Stimulated activated CD8-positive, alpha-beta memory T cell treated with anti-CD3 and anti-CD28 coated beads, Interleukin-4, amount 100 ng/mL, for 48 hours (primary cell): ENCODE measurements around the gene PAM.
"Not testable (repeated sequence)": the region's sequence is repeated elsewhere in the genome, so short reads cannot be mapped to it uniquely, and the experiment has no call there.

ENCODE experiments used
- DNase-seq: peaks from one replicate; pipeline ENCODE4 v3.0.0-alpha.2; 2020

PAM gene

DNA sequence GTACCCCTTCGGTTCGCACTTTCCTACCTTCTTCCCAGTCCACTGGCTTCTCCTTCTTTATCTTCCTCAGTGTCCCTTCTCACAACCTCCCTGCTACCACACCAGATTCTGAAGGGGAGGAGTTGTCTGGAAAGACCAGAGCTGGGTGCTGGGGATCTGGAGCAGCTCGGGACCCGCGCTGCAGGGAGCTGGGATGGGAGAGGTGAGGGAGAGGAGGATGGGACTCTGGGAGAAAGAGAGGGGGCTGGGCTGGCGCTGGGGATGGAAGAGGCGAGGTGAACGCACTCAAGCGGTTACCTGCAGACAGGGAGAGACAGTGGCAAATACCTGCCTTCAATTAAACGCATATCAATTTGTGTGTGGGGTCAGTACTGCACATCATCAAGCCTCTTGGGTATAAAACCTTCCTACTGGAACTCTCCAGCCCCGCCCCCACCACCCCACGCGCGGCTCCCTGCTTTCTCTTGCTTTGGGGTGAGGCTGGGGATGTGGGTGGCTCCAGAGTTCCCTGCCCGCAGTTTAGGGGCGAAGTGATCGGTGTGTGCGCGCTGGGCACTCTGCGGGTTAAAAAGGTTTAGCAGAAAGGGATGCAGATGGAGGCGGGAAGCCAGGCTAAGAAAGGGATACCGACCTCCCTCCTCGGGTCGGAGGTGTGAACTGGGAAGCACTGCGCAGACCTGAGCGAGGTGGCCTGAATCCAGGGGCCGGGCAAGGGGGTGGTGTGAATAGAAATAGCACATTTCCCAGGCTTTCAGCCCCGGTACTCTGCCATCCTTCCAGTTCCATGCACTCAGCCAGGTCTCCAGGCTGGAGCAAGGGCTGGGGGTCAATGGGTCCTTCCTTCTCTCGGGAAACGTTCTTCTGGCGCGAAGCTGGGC is 977 bp upstream of the PAM start:
- no peak for DNase-seq

DNA sequence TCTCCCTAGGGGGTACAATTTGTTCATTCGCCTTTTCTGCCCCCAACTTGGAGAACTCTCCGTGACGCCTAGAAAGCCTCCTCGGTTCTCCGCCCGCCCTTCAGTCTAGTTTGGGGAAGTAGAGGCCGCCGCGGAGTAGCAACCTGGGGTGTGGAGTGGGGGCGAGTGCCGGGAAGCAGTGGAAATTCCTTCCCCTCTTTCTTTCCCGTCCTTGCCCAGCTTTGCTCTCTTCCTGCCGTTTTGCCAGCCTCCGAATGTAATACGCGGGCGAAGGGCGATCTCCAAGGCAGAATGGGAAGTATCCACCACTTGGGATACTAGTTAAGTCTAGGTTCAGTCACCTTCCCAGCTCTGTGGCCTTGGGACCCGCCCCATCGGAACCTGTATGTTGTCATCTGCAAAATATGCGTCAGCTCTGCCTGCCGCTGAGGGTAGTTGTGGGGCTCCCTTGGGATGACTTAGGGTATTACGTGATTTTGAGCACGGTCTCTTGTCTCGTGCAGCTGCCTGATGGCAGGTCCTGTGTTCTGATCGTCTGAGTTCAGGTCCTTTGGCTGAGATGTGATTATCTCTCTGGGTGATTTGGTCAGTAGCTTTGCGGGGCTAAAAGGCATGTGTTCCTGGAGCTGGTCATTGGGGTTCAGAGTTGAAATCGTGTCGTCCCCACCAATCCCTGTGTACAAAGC is 724 bp downstream of the PAM start:
- peak; percentile 79 for DNase-seq

GRCh38 chr5:102758576-102758975 is 3.5 kb downstream of the PAM start:
- no peak for DNase-seq

GRCh38 chr5:102759289-102759688 is 4.2 kb downstream of the PAM start:
- no peak for DNase-seq

DNA sequence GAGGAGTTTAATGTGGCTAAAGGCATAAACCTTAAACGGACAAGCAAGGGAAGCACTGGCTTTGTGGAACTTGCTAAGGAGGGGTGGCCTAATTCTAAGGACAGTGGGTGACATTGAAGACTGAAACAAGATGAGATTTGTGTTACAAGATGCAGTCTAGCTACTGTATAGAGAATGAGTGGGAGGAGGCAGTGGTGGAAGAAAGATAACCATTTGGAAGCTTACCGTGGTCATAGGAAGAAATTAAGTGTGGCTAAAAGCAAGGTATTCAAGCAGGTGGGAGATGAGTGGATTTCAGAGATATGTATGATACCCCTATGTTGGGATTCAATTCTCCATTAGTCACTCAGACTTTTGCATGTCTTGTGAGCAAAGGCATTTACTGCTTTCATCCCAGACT is 4.6 kb downstream of the PAM start:
- DNase-seq, result no peak

GRCh38 chr5:102760815-102761214 is 5.7 kb downstream of the PAM start:
- no peak for DNase-seq

- DNase-seq, result no peak
These were observed 7.0 kb downstream of the PAM start for GRCh38 chr5:102762095-102762534.

- no peak for DNase-seq
These were observed 7.6 kb downstream of the PAM start for GRCh38 chr5:102762562-102763227.

DNA sequence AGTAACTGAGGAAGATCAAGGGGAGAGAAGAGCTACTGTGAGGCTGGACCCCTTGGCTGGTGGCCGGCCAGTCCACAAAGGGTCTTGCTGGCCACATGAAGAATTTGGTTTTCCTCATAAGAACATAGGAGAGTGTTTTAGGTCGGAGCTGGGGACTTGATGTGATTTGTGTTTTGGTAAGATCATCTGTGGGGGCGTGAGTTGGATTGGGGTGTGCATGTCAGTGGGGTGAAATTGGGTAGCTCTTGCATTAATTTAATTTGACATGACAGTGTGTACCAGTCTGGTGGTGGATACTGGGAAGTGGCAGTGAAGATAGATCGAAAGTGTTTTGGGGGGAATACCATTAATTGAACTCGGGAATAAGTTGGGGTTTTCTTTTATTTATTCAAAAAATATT is 8.6 kb downstream of the PAM start:
- no peak for DNase-seq

GRCh38 chr5:102764381-102765004 is 9.4 kb downstream of the PAM start:
- no peak for DNase-seq

GRCh38 chr5:102765350-102765749 is 10.2 kb downstream of the PAM start:
- no peak for DNase-seq

GRCh38 chr5:102766295-102767090 is 11.4 kb downstream of the PAM start:
- DNase-seq, result no peak

DNA sequence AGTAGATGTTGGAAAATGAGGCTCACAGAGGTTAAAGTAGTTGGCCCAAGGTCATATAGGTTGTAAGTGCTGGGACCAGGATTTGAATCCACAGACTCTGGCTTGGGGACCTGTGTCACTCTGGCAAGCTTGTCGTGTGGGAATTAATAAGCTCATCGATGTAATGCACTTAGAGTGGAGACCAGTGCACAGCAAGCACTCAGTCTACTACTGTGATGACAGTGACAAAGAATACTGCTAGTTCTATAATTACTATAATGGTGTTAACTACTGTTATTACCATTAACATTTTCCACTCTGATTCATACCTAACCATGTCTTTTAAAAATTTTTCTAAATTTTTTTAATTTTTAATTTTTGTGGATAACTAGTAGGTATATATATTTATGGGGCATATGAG is 12.8 kb downstream of the PAM start:
- no peak for DNase-seq

DNA sequence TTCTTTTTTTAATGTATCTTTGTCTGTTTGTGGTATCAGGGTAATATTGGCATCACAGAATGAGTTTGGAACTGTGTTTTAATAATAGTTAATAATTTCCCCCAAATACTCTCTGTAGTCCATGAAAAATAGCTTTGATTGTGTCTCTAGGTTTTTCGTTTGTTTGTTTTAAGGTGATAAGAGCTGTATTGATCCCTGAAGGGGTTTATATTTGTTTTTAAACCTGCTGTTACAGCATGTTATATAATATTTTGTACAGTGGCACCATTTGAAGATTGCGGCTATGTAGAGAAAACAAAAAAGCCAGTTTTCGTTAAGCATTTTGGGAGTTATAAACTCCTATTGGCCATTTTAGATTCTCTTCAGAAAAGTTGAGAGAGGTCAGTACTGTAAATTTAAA is 15.7 kb downstream of the PAM start:
- DNase-seq, result no peak

DNA sequence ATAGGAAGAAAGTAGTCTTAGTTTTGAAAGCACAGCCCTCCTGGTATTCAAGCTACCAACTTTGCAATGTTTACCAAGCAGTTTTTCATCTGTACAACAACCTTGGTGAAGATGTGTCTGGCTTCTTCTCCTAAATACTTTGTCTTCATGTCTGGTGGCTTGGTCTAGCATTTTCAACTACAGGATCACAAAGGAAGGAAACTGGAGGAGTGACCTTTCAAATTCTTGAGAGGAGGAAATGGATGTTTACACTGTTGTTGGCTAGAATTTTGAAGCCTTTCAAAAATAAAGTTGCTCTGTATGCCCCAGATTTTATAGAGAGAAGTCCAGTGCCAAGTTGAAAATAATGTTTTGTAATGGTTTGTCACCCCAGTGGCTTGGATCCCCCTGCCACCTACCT is 16.3 kb downstream of the PAM start:
- no peak for DNase-seq

GRCh38 chr5:102772273-102772672 is 17.2 kb downstream of the PAM start:
- DNase-seq, result no peak

DNA sequence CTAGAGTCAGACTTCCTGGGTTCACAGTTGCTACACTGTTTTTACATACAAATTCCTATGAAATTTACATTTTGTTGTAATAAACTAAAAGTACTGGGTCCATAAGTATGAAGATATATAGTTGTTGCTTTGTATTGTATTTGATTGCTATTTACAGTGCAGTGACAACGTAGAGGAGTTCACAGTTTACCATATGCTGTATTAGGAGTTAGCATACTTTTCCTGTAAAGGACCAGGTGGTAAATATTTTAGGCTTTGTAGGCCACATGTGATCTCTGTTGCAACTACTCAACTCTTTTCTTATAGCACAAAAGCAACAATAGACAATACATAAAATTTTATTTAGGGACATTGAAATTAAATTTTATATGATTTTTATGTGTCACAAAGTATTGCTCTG is 18.0 kb downstream of the PAM start:
- no peak for DNase-seq

GRCh38 chr5:102775756-102776155 is 20.7 kb downstream of the PAM start:
- not testable (repeated sequence) for DNase-seq

- no peak for DNase-seq
These were observed 22.0 kb downstream of the PAM start for GRCh38 chr5:102777099-102777498.

DNA sequence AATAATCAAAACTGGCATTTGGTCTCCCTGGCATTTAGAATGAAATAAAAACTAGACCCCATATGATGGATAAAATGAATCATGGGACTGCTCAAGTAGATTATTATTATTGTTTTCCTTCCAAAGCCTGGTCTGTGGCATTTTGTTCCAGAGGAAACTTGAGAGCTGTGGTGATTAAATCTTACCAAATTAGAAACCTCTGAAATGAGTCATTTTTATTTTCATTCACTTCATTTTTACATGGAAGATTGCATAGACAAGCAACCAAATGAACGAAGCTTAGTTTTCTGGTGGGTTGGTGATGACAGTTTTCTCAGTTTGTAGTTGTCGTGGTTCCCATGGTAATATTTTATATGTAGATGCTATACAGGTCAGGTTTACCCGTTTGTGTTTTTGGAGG is 23.4 kb downstream of the PAM start:
- no peak for DNase-seq

GRCh38 chr5:102781359-102781758 is 26.3 kb downstream of the PAM start:
- no peak for DNase-seq

DNA sequence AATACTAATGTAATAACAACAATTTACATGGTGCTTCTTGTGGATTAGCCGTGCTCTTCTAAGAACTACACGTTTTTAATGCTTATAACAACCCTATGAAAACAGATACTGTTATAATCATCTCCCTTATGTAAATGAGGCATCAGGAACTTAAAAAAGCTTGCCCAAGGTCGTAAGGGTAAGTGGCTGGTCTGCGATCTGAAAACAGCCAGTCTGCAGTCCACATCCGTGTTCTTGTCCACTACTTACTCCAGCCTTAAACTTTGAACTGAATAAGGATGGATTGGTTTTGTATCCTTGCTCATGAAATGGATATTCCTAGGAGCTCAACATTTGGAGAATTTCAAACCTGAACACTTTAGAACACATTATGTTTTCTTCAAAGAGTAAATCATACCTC is 26.7 kb downstream of the PAM start:
- no peak for DNase-seq
